SK-N-SH treated with all-trans-retinoic acid at 6 μM for 48 hours (cell line): ENCODE measurements around the gene GBE1.

Source experiments
- ARNTL ChIP-seq: fragments of 450-650 bp; formaldehyde crosslinking; IDR thresholded peaks from 2 replicates; pipeline ENCODE4 v1.5.0; 2020; ENCODE audit warnings: low read depth, mild to moderate bottlenecking, moderate library complexity, borderline replicate concordance
- CSDC2 ChIP-seq: fragments of 250-450 bp; sonication (Bioruptor Pico); IDR thresholded peaks from 2 replicates; pipeline ENCODE4 v1.5.0; 2020; ENCODE audit warnings: mild to moderate bottlenecking, moderate library complexity
- ESRRG ChIP-seq: fragments of 250-450 bp; sonication (Bioruptor Pico); IDR thresholded peaks from 2 replicates; pipeline ENCODE4 v1.6.1; 2021; ENCODE audit warnings: mild to moderate bottlenecking
- ISL1 ChIP-seq: fragments of 250-450 bp; sonication (Bioruptor Pico); IDR thresholded peaks from 2 replicates; pipeline ENCODE4 v2.1.2; 2022; ENCODE audit warnings: mild to moderate bottlenecking, moderate library complexity
- OSR1 ChIP-seq: fragments of 250-450 bp; sonication (Bioruptor Pico); IDR thresholded peaks from 2 replicates; pipeline ENCODE4 v1.8.0; 2022; ENCODE audit warnings: moderate library complexity, mild to moderate bottlenecking, inconsistent platforms
- PATZ1 ChIP-seq: fragments of 250-450 bp; sonication (Bioruptor Pico); IDR thresholded peaks from 2 replicates; pipeline ENCODE4 v1.8.0; 2020; ENCODE audit warnings: mild to moderate bottlenecking, moderate library complexity, borderline replicate concordance
- PPARA ChIP-seq: fragments of 250-450 bp; sonication (Bioruptor Pico); IDR thresholded peaks from 2 replicates; pipeline ENCODE4 v1.5.0; 2020; ENCODE audit warnings: mild to moderate bottlenecking, borderline replicate concordance
- RARB ChIP-seq: fragments of 250-450 bp; sonication (Bioruptor Pico); IDR thresholded peaks from 2 replicates; pipeline ENCODE4 v1.8.0; 2021; ENCODE audit warnings: mild to moderate bottlenecking, moderate library complexity
- TCF4 ChIP-seq: fragments of 250-450 bp; sonication (Bioruptor Pico); IDR thresholded peaks from 2 replicates; pipeline ENCODE4 v1.8.0; 2021; ENCODE audit warnings: mild to moderate bottlenecking, moderate library complexity, borderline replicate concordance
- TSHZ2 ChIP-seq: fragments of 250-450 bp; sonication (Bioruptor Pico); IDR thresholded peaks from 2 replicates; pipeline ENCODE4 v1.5.0; 2020; ENCODE audit warnings: mild to moderate bottlenecking, moderate library complexity
- ZFP3 ChIP-seq: fragments of 250-450 bp; sonication (Bioruptor Pico); IDR thresholded peaks from 2 replicates; pipeline ENCODE4 v1.5.0; 2020; ENCODE audit warnings: mild to moderate bottlenecking, moderate library complexity
- ZNF565 ChIP-seq: fragments of 450-650 bp; formaldehyde crosslinking; conservative IDR thresholded peaks from 2 replicates; pipeline ENCODE4 v1.5.0; 2020; ENCODE audit warnings: low read depth, mild to moderate bottlenecking, moderate library complexity
- ZNF8 ChIP-seq: fragments of 450-650 bp; formaldehyde crosslinking; IDR thresholded peaks from 2 replicates; pipeline ENCODE4 v1.5.0; 2020; ENCODE audit warnings: mild to moderate bottlenecking, moderate library complexity

GRCh38 chr3:81581966-81582599 lies 179.4 kb downstream of the GBE1 start:
- no peak for TF ChIP-seq ARNTL (CRISPR knock-in tag)
- no peak for TF ChIP-seq ESRRG
- no peak for TF ChIP-seq RARB
- no peak for TF ChIP-seq PATZ1
- TF ChIP-seq ISL1 = no peak
- TF ChIP-seq ZFP3 (CRISPR knock-in tag) = no peak
- TF ChIP-seq ZNF8 (CRISPR knock-in tag) = no peak
- TF ChIP-seq TCF4 (CRISPR knock-in tag) = no peak
- no peak for TF ChIP-seq TSHZ2 (CRISPR knock-in tag)
- TF ChIP-seq OSR1 (CRISPR knock-in tag) = no peak
- no peak for TF ChIP-seq PPARA (CRISPR knock-in tag)
- no peak for TF ChIP-seq CSDC2
- TF ChIP-seq ZNF565 = no peak
